K562 (cell line): ENCODE measurements around the gene MED16. TPM values are rescaled to one million over a fixed set of nuclear protein-coding genes. Genes with fewer than 3 reads are reported as not detected.

ENCODE experiments used
- ARHGAP35 ChIP-seq: fragments of 450-650 bp; IDR thresholded peaks from 2 replicates; pipeline ENCODE4 v1.6.1; 2018; ENCODE audit not compliant: partially characterized antibody
- CBX8 ChIP-seq: fragments of 200-600 bp; sonication (generic); IDR thresholded peaks from 2 replicates; pipeline ENCODE4 v1.6.1; 2012; ENCODE audit warnings: borderline replicate concordance, mixed run types, low read depth, mild to moderate bottlenecking, moderate library complexity, mixed read lengths, low read length, control low read depth, inconsistent platforms; ENCODE audit not compliant: poor library complexity, severe bottlenecking; ENCODE audit errors: extremely low read depth
- DACH1 ChIP-seq: fragments of 450-650 bp; IDR thresholded peaks from 2 replicates; pipeline ENCODE4 v1.6.1; 2018; ENCODE audit not compliant: partially characterized antibody
- GATAD2B ChIP-seq: fragments of 450-650 bp; IDR thresholded peaks from 2 replicates; pipeline ENCODE4 v1.6.1; 2017; ENCODE audit warnings: mild to moderate bottlenecking, borderline replicate concordance
- HDAC1 ChIP-seq, 2 experiments: fragments of 450-650 bp; IDR thresholded peaks; 2 replicates each; pipeline ENCODE4 v1.6.1; 2016 to 2017; ENCODE audit warnings: inconsistent platforms in 1 of 2, mild to moderate bottlenecking in 1 of 2, moderate library complexity in 1 of 2
- NBN ChIP-seq: fragments of 450-650 bp; IDR thresholded peaks from 2 replicates; pipeline ENCODE4 v1.6.1; 2016; ENCODE audit warnings: low read depth, mild to moderate bottlenecking
- PHF20 ChIP-seq: fragments of 450-650 bp; IDR thresholded peaks from 2 replicates; pipeline ENCODE4 v1.6.1; 2018; ENCODE audit not compliant: partially characterized antibody
- RUNX1 ChIP-seq: sonication (generic); IDR thresholded peaks from 2 replicates; pipeline ENCODE4 v1.6.1; 2016; ENCODE audit warnings: antibody characterized with exemption, low read depth
- SAP30 ChIP-seq: fragments of 200-600 bp; sonication (generic); IDR thresholded peaks from 2 replicates; pipeline ENCODE4 v1.6.1; 2012; ENCODE audit warnings: borderline replicate concordance, low read depth, mild to moderate bottlenecking, moderate library complexity, low read length, control low read depth, inconsistent platforms; ENCODE audit not compliant: insufficient read depth, poor library complexity, severe bottlenecking
- SMARCB1 ChIP-seq: IDR thresholded peaks from 2 replicates; pipeline ENCODE4 v1.6.1; 2011; ENCODE audit warnings: improper control_type of control experiment, low read depth; ENCODE audit not compliant: insufficient read length
- TOE1 ChIP-seq, 2 experiments: fragments of 450-650 bp in 1 of 2; sonication (generic) in 1 of 2; formaldehyde crosslinking in 1 of 2; IDR thresholded peaks; 2 replicates each; pipeline versions ENCODE4 v1.7.1 to v1.8.0; 2016 to 2022; ENCODE audit warnings: borderline replicate concordance in 2 of 2, mild to moderate bottlenecking in 2 of 2, antibody characterized with exemption in 1 of 2, inconsistent platforms in 1 of 2, low read depth in 1 of 2, missing genetic modification reagents in 1 of 2, moderate library complexity in 1 of 2
- TRIM24 ChIP-seq, 2 experiments: fragments of 450-650 bp; IDR thresholded peaks; 2 replicates each; pipeline ENCODE4 v1.6.1; 2016
- ZFP30 ChIP-seq: fragments of 250-450 bp; sonication (Bioruptor Pico); IDR thresholded peaks from 2 replicates; pipeline ENCODE4 v1.8.0; 2022; ENCODE audit warnings: moderate library complexity, mild to moderate bottlenecking, inconsistent platforms, borderline replicate concordance
- ZNF197 ChIP-seq: fragments of 200-800 bp; sonication (Bioruptor generic); IDR thresholded peaks from 2 replicates; pipeline ENCODE4 v1.6.1; 2016; ENCODE audit warnings: low read depth, missing genetic modification characterization, missing compliant biosample characterization
- ZZZ3 ChIP-seq: fragments of 450-650 bp; IDR thresholded peaks from 2 replicates; pipeline ENCODE4 v1.6.1; 2016; ENCODE audit warnings: antibody characterized with exemption, mild to moderate bottlenecking, moderate library complexity
- polyA plus RNA-seq, 8 experiments: library from polyadenylated mRNA; depleted of rRNA in 4 of 8; stranded (reverse) in 5 of 8; unstranded in 3 of 8; fragments of >200 nt; fragmentation: Nextera tagmentation in 2 of 8; fragmentation: Illumina TruSeq in 1 of 8; extraction: Ambion mirVana in 2 of 8; extraction: Trizol in 1 of 8; gene quantifications; 2 replicates each; pipeline versions ENCODE4 v1.2.1 to v1.2.3, GENCODE V29; 2011 to 2014; ENCODE audit warnings: inconsistent platforms in 1 of 8, missing spikeins in 1 of 8
- total RNA-seq, 7 experiments: library from RNA; depleted of rRNA in 6 of 7; stranded (reverse); fragments of >200 nt in 6 of 7; fragmentation: Illumina TruSeq in 2 of 7; extraction: Trizol in 2 of 7; gene quantifications; 2 replicates each; pipeline versions ENCODE4 v1.2.1 to v1.2.3, GENCODE V29; 2011 to 2021; ENCODE audit warnings: low replicate concordance in 1 of 7
- TF ChIP-seq, protein P1 (sequence below): sonication (generic); formaldehyde crosslinking; IDR thresholded peaks from 2 replicates; pipeline ENCODE4 v1.8.0; 2022; ENCODE audit warnings: missing genetic modification reagents, mild to moderate bottlenecking, moderate library complexity, borderline replicate concordance
- TF ChIP-seq, protein P2 (sequence below): fragments of 150-350 bp; conservative IDR thresholded peaks from 2 replicates; pipeline ENCODE4 v1.6.1; 2014; ENCODE audit warnings: low read length
- TF ChIP-seq, protein P3 (sequence below), 2 experiments: fragments of 450-650 bp in 1 of 2; sonication (generic) in 1 of 2; formaldehyde crosslinking in 1 of 2; IDR thresholded peaks in 1 of 2; conservative IDR thresholded peaks in 1 of 2; 2 replicates each; pipeline versions ENCODE4 v1.6.1 to v1.8.1; 2016 to 2023; ENCODE audit warnings: mild to moderate bottlenecking in 2 of 2, moderate library complexity in 2 of 2, inconsistent platforms in 1 of 2, missing genetic modification reagents in 1 of 2
- TF ChIP-seq, protein P4 (sequence below): fragments of 450-650 bp; IDR thresholded peaks from 2 replicates; pipeline ENCODE4 v1.6.1; 2016; ENCODE audit warnings: antibody characterized with exemption

The MED16 gene
- total and polyA plus RNA-seq, 9 of the 15 experiments (the other 6 are each of a cell fraction or from before 2014, with no cell fraction given) = 0.89 to 59.9 (median 8.6) TPM

DNA sequence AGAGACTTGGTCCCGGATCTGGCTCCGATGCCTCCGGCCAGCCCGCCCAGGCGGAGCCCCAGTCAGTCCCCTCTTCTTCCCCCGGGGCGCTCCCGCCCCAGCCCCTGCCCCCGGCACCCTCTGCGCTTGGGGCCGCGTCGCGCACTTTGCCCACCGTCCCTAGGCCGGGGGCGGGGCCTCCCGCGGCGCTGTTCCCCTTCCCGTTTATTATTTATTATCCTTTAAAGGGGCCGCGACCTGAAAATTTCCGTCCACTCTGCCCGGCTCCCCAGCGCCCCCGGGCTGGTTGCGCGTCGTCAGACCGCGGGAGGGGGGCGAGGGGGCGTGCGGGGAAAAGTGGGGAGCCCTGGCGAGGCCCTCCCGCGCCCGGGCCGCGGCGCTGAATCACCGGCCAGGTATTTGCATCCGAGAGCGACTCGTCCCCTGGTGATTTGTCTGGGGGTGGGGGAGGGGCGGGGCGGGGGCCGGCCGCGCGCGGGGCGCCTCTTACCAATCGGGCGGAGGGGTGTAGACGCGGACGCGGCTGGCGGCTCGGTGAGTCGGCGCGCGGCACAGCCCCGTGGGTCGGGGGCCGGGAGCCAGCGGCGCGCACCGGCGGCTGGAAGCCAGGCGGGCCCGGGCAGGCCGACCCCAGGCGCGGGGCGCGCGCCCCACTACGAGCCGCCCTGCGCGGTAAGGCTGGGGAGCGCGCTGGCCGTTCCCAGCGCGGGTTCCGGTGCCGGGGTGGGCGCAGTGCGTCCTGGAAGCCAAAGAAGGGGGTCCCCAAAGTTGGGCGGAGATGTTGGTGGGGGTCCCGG, 32.7 kb upstream of the MED16 start, which contains the start of gene ARID3A (continued):
- TF ChIP-seq, protein P1, sequence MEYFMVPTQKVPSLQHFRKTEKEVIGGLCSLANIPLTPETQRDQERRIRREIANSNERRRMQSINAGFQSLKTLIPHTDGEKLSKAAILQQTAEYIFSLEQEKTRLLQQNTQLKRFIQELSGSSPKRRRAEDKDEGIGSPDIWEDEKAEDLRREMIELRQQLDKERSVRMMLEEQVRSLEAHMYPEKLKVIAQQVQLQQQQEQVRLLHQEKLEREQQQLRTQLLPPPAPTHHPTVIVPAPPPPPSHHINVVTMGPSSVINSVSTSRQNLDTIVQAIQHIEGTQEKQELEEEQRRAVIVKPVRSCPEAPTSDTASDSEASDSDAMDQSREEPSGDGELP (CRISPR knock-in tag) = peak; percentile 59
- TF ChIP-seq CBX8 (no peak), DACH1 (no peak), RUNX1 (no peak), TRIM24 (IDR thresholded peaks at IDR 0.05) (no peak; a peak in 1 of 4 replicates), GATAD2B (peak; percentile 78; the same call in 1 of the 2 replicates), NBN (peak; percentile 87), PHF20 (no peak), SMARCB1 (no peak), ZFP30 (CRISPR knock-in tag) (no peak), HDAC1 (IDR thresholded peaks at IDR 0.05) (0 out of 4 replicates have a peak, but pooled peaks of 1 of the 2 experiments have one; percentile 3), SAP30 (peak; percentile 65), ZNF197 (no peak), ZZZ3 (no peak), ARHGAP35 (no peak), TOE1 (IDR thresholded peaks at IDR 0.05; ENCODE audit: borderline replicate concordance) (peak; percentile 96), TOE1 (CRISPR knock-in tag; IDR thresholded peaks at IDR 0.05; ENCODE audit: borderline replicate concordance, low read depth) (no peak)
- TF ChIP-seq, protein P2, sequence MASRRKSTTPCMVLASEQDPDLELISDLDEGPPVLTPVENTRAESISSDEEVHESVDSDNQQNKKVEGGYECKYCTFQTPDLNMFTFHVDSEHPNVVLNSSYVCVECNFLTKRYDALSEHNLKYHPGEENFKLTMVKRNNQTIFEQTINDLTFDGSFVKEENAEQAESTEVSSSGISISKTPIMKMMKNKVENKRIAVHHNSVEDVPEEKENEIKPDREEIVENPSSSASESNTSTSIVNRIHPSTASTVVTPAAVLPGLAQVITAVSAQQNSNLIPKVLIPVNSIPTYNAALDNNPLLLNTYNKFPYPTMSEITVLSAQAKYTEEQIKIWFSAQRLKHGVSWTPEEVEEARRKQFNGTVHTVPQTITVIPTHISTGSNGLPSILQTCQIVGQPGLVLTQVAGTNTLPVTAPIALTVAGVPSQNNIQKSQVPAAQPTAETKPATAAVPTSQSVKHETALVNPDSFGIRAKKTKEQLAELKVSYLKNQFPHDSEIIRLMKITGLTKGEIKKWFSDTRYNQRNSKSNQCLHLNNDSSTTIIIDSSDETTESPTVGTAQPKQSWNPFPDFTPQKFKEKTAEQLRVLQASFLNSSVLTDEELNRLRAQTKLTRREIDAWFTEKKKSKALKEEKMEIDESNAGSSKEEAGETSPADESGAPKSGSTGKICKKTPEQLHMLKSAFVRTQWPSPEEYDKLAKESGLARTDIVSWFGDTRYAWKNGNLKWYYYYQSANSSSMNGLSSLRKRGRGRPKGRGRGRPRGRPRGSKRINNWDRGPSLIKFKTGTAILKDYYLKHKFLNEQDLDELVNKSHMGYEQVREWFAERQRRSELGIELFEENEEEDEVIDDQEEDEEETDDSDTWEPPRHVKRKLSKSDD = no peak
- TF ChIP-seq, protein P3, sequence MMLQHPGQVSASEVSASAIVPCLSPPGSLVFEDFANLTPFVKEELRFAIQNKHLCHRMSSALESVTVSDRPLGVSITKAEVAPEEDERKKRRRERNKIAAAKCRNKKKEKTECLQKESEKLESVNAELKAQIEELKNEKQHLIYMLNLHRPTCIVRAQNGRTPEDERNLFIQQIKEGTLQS (IDR thresholded peaks at IDR 0.05) = no peak; the same call in 1 of the 2 replicates
- TF ChIP-seq, protein P3 (CRISPR knock-in tag; conservative IDR thresholded peaks at IDR 0.05) = 0 out of 2 replicates have a peak, but pooled peaks have one; percentile 34
- TF ChIP-seq, protein P4, sequence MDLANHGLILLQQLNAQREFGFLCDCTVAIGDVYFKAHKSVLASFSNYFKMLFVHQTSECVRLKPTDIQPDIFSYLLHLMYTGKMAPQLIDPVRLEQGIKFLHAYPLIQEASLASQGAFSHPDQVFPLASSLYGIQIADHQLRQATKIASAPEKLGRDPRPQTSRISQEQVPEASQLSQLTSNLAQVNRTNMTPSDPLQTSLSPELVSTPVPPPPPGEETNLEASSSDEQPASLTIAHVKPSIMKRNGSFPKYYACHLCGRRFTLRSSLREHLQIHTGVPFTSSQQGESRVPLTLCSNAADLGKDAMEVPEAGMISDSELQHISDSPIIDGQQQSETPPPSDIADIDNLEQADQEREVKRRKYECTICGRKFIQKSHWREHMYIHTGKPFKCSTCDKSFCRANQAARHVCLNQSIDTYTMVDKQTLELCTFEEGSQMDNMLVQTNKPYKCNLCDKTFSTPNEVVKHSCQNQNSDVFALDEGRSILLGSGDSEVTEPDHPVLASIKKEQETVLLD = no peak
